Breast epithelium (tissue), 4 donors: ENCODE measurements around the gene MAP3K12. TPM values are rescaled to one million over a fixed set of nuclear protein-coding genes. Genes with fewer than 3 reads are reported as not detected.

Source experiments
- DNase-seq, 2 donors: peaks; one replicate each; pipeline ENCODE4 v3.0.0-alpha.2; 2019; ENCODE audit warnings: low spot score in 2 of 2
- H3K27ac ChIP-seq, 2 donors: fragments of 200-600 bp; sonication (generic) in 1 of 2; one replicate each; pipeline ENCODE4 v1.5.1; 2016 to 2019; ENCODE audit warnings: mild to moderate bottlenecking in 1 of 2
- H3K27me3 ChIP-seq, 2 donors: fragments of 200-600 bp; sonication (generic) in 1 of 2; one replicate each; pipeline versions ENCODE4 v1.5.1 to v1.6.0; 2017 to 2019; ENCODE audit warnings: control low read depth in 1 of 2, mild to moderate bottlenecking in 1 of 2
- H3K36me3 ChIP-seq: fragments of 200-600 bp; one replicate; pipeline ENCODE4 v1.5.1; 2019
- H3K4me1 ChIP-seq, 2 donors: fragments of 200-600 bp; sonication (generic); one replicate each; pipeline ENCODE4 v1.5.1; 2016 to 2019; ENCODE audit warnings: control low read depth in 1 of 2
- H3K4me3 ChIP-seq, 3 donors: fragments of 200-600 bp; sonication (generic); 1 replicate in 2 of 3; 2 replicates in 1 of 3; pipeline ENCODE4 v1.5.1; 2016 to 2019; ENCODE audit warnings: mild to moderate bottlenecking in 3 of 3, moderate library complexity in 2 of 3
- H3K9me3 ChIP-seq, 2 donors: fragments of 200-600 bp; sonication (generic) in 1 of 2; one replicate each; pipeline ENCODE4 v1.5.1; 2016 to 2019; ENCODE audit warnings: control low read depth in 1 of 2
- CTCF ChIP-seq, 3 donors: fragments of 450-650 bp; IDR thresholded peaks; one replicate each; pipeline ENCODE4 v1.5.1; 2016 to 2017; ENCODE audit warnings: antibody characterized with exemption in 3 of 3, mild to moderate bottlenecking in 3 of 3, moderate library complexity in 3 of 3
- POLR2A ChIP-seq: fragments of 450-650 bp; IDR thresholded peaks from one replicate; pipeline ENCODE4 v1.6.1; 2016; ENCODE audit warnings: antibody characterized with exemption, mild to moderate bottlenecking, moderate library complexity
- POLR2AphosphoS5 ChIP-seq, 3 donors: sonication (generic); formaldehyde crosslinking; IDR thresholded peaks; one replicate each; pipeline ENCODE4 v1.6.1; 2017; ENCODE audit warnings: antibody characterized with exemption in 3 of 3
- intact Hi-C: fragments of 100-400 bp; cut with DNase I; formaldehyde crosslinking; loops from one replicate; pipeline ENCODE4 v1.15.1; 2023; ENCODE audit warnings: low total_unique reads
- total RNA-seq, 3 donors: library from RNA; depleted of rRNA; stranded (reverse); fragments of >200 nt; gene quantifications; one replicate each; pipeline ENCODE4 v1.1.0, GENCODE V29; 2016

Gene MAP3K12
- total RNA-seq, 3 donors from 2014 or later: 16.4 to 28.8 (median 24.6) TPM

DNA sequence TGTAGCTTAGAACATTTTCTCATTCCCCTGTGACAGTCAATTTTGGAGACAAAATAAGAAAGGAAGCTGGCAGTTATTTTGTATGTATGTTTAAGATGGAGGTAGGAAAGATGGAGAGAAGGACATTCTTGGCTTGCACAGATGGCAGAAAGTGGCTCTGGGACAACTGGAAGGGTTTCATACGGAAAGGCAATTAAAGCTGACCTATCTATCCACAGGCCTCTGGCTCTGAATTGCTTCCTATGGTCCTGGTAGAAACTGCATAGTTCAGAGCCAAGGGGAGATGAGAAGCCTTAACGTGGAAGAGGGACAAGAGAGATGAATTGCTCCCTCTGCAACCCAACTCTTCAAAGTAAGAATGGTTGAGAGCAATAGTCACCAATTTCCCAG lies 16.0 kb upstream of the MAP3K12 start:
- intact Hi-C loops: no loop called here
- H3K4me1 ChIP-seq: no peaks in the 10 kb centered on the region
- peaks cover 6% of the 10 kb centered on the region for H3K36me3 ChIP-seq

DNA sequence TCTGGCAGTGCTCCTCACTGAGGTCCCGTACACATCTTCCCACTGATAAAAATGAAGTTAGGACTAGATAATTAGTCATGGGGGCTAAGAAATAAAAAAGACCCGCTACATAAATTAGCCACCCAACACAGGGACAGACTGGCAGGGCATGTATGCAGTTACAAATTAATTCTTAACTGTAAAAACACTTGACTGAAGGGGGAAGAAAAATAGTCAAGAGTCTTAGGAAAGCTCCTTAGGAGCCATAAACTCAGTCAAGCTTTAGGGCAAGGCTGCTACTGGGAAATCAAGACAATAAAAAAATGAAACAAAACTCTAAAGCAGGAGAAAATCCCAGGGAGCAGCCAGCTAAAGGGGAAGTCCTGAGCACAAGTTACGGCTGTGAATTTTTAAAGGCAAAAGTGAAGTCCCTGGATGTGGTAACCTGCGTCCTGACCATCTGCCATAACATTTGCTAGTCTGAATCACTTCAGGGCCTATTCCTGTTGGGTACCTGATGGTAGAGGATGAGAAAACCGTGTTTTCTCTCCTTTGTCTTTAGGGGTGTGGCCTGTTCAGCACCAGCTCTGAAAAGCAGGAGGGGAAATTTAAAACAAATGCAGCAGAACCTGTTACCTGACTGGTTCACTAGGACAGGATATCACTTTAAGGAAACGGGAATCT lies 15.5 kb upstream of the MAP3K12 start:
- no peak for TF ChIP-seq CTCF (IDR thresholded peaks at IDR 0.05)
- no peak for TF ChIP-seq POLR2AphosphoS5 (IDR thresholded peaks at IDR 0.05)
- TF ChIP-seq POLR2A: no peak
- intact Hi-C loops: no loop called here
- no peak overlapping the region for H3K4me3 ChIP-seq
- no peaks in the 10 kb centered on the region for H3K4me1 ChIP-seq
- no peaks in the 10 kb centered on the region for H3K27me3 ChIP-seq
- no peaks in the 10 kb centered on the region for H3K9me3 ChIP-seq
- H3K27ac ChIP-seq: peak overlapping the region in 1 of 2 donors; percentile 29
- H3K36me3 ChIP-seq: peaks cover 6% of the 10 kb centered on the region
- no peak for DNase-seq

More for the DNA sequence above, 16.0 kb upstream of the MAP3K12 start:
- TF ChIP-seq POLR2A (no peak), POLR2AphosphoS5 (IDR thresholded peaks at IDR 0.05) (no peak), CTCF (IDR thresholded peaks at IDR 0.05) (no peak)
- no peaks in the 10 kb centered on the region for H3K27me3 ChIP-seq
- DNase-seq: no peak
- no peak overlapping the region for H3K27ac ChIP-seq
- no peak overlapping the region for H3K4me3 ChIP-seq
- no peaks in the 10 kb centered on the region for H3K9me3 ChIP-seq

- TF ChIP-seq CTCF (IDR thresholded peaks at IDR 0.05): no peak
- intact Hi-C loops: no loop called here
- Histone ChIP-seq H3K9me3 (no peaks in the 10 kb centered on the region), H3K27ac (peak overlapping the region in 1 of 2 donors; percentile 29), H3K36me3 (peaks cover 6% of the 10 kb centered on the region), H3K4me3 (no peak overlapping the region), H3K27me3 (no peaks in the 10 kb centered on the region), H3K4me1 (no peaks in the 10 kb centered on the region)
- no peak for DNase-seq
Observed at GRCh38 chr12:53513712-53514410, 14.6 kb upstream of the MAP3K12 start.

DNA sequence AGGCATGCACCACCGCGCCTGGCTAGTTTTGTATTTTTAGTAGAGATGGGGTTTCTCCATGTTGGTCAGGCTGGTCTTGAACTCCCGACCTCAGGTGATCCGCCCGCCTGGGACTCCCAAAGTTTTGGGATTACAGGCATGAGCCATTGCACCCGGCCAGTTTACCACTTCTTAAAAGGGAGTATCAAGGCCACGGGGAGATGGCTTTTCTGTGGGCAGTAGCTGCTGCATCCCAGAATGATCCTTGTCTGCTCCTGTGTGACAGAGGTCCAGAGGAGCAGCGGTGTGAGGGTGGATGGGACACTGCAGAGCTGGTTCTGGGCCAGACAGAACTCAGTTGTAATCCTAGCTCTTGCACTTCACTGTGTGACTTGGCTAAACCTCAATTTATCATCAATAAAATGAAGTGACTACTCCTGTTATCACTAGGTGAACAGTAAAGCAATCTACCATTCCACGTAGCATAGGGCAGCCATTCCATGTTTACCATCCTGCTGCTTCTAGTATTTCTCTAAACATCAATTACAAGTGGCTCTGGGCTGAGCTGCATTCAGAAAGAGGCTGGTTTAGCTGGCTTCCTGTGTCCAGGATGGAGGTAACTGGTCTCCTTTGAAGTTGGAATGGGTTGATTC lies 11.0 kb upstream of the MAP3K12 start:
- Histone ChIP-seq H3K4me1 (no peaks in the 10 kb centered on the region), H3K9me3 (no peaks in the 10 kb centered on the region), H3K36me3 (peaks cover 6% of the 10 kb centered on the region), H3K27ac (no peak overlapping the region), H3K4me3 (no peak overlapping the region), H3K27me3 (no peaks in the 10 kb centered on the region)
- DNase-seq: no peak
- intact Hi-C loops: no loop called here
- TF ChIP-seq POLR2AphosphoS5 (IDR thresholded peaks at IDR 0.05) (no peak), CTCF (IDR thresholded peaks at IDR 0.05) (no peak), POLR2A (no peak)
